H1 (cell line): ENCODE data around the gene GPRASP3.

Experiments
- BRCA1 ChIP-seq: IDR thresholded peaks from 2 replicates; pipeline ENCODE4 v1.6.1; 2012; ENCODE audit warnings: low read depth, low read length, improper control_type of control experiment
- CEBPB ChIP-seq: IDR thresholded peaks from 2 replicates; pipeline ENCODE4 v1.6.1; 2012; ENCODE audit warnings: low read depth, low read length
- CREB1 ChIP-seq: IDR thresholded peaks from 2 replicates; pipeline ENCODE4 v1.6.1; 2012; ENCODE audit warnings: inconsistent platforms
- CTCF ChIP-seq, 3 experiments: IDR thresholded peaks; 1 replicate in 2 of 3; 2 replicates in 1 of 3; pipeline versions ENCODE4 v1.5.1 to v1.6.1; 2011; ENCODE audit warnings: low read length in 3 of 3, mild to moderate bottlenecking in 3 of 3, inconsistent platforms in 2 of 3, low read depth in 1 of 3, moderate library complexity in 1 of 3; ENCODE audit not compliant: insufficient read depth in 1 of 3; ENCODE audit errors: control extremely low read depth in 1 of 3
- EGR1 ChIP-seq: IDR thresholded peaks from 2 replicates; pipeline ENCODE4 v1.6.1; 2011; ENCODE audit warnings: low read depth, low read length, borderline replicate concordance
- EP300 ChIP-seq, 2 experiments: IDR thresholded peaks; 1 replicate in 1 of 2; 2 replicates in 1 of 2; pipeline ENCODE4 v1.6.1; 2011 to 2012; ENCODE audit warnings: low read depth in 2 of 2, low read length in 2 of 2, mild to moderate bottlenecking in 2 of 2, borderline replicate concordance in 1 of 2, inconsistent platforms in 1 of 2, moderate library complexity in 1 of 2
- EZH2 ChIP-seq: fragments of 200-600 bp; sonication (generic); IDR thresholded peaks from 2 replicates; pipeline ENCODE4 v1.7.1; 2012; ENCODE audit warnings: low read depth, mild to moderate bottlenecking, moderate library complexity, low read length, inconsistent platforms; ENCODE audit not compliant: severe bottlenecking
- JUN ChIP-seq: IDR thresholded peaks from 2 replicates; pipeline ENCODE4 v1.6.1; 2011; ENCODE audit warnings: low read depth, mild to moderate bottlenecking, improper control_type of control experiment, low read length
- MAFK ChIP-seq: IDR thresholded peaks from 2 replicates; pipeline ENCODE4 v1.6.1; 2012; ENCODE audit warnings: low read depth, mild to moderate bottlenecking, improper control_type of control experiment, low read length
- MAX ChIP-seq: IDR thresholded peaks from 2 replicates; pipeline ENCODE4 v1.6.1; 2012; ENCODE audit warnings: inconsistent platforms
- POLR2A ChIP-seq, 2 experiments: IDR thresholded peaks; 1 replicate in 1 of 2; 2 replicates in 1 of 2; pipeline ENCODE4 v1.6.1; 2011; ENCODE audit warnings: low read depth in 2 of 2, low read length in 2 of 2, mild to moderate bottlenecking in 2 of 2; ENCODE audit errors: control extremely low read depth in 1 of 2
- POLR2AphosphoS5 ChIP-seq: IDR thresholded peaks from 2 replicates; pipeline ENCODE4 v1.6.1; 2011; ENCODE audit warnings: low read depth, low read length
- RAD21 ChIP-seq, 2 experiments: IDR thresholded peaks in 1 of 2; conservative IDR thresholded peaks in 1 of 2; 2 replicates each; pipeline ENCODE4 v1.6.1; 2011; ENCODE audit warnings: low read depth in 2 of 2, low read length in 2 of 2, improper control_type of control experiment in 1 of 2, inconsistent platforms in 1 of 2, mild to moderate bottlenecking in 1 of 2, moderate library complexity in 1 of 2
- RFX5 ChIP-seq: IDR thresholded peaks from 2 replicates; pipeline ENCODE4 v1.6.1; 2011; ENCODE audit warnings: low read depth, low read length, improper control_type of control experiment, borderline replicate concordance

GRCh38 chrX:102711872-102712215, 8.7 kb upstream of the GPRASP3 start:
- TF ChIP-seq CEBPB (no peak), EP300 (IDR thresholded peaks at IDR 0.05; ENCODE audit: borderline replicate concordance in 1 of 2, low read depth in 2 of 2, low read length in 2 of 2) (no peak), CREB1 (no peak), RAD21 (IDR thresholded peaks at IDR 0.05 in 1 of 2, conservative IDR thresholded peaks at IDR 0.05 in 1 of 2; ENCODE audit: low read depth in 2 of 2, low read length in 2 of 2) (no peak), POLR2A (IDR thresholded peaks at IDR 0.05; ENCODE audit: control extremely low read depth in 1 of 2, low read depth in 2 of 2, low read length in 2 of 2) (no peak), CTCF (IDR thresholded peaks at IDR 0.05; ENCODE audit: control extremely low read depth in 1 of 3, insufficient read depth in 1 of 3, low read depth in 1 of 3, low read length in 3 of 3) (no peak), BRCA1 (no peak), EGR1 (no peak), MAX (no peak), POLR2AphosphoS5 (no peak), EZH2 (no peak), MAFK (no peak), JUN (no peak), RFX5 (no peak)
